Stimulated activated CD4-positive, alpha-beta T cell treated with anti-CD3 and anti-CD28 coated beads, Interleukin-15, amount 100 ng/mL, for 24 hours (primary cell): Measurements from ENCODE around the gene FRMPD2.
"Not testable (repeated sequence)": the region's sequence is repeated elsewhere in the genome, so short reads cannot be mapped to it uniquely, and the experiment has no call there.

Source experiments
- DNase-seq: peaks from one replicate; pipeline ENCODE4 v3.0.0-alpha.2; 2020

The FRMPD2 gene

DNA sequence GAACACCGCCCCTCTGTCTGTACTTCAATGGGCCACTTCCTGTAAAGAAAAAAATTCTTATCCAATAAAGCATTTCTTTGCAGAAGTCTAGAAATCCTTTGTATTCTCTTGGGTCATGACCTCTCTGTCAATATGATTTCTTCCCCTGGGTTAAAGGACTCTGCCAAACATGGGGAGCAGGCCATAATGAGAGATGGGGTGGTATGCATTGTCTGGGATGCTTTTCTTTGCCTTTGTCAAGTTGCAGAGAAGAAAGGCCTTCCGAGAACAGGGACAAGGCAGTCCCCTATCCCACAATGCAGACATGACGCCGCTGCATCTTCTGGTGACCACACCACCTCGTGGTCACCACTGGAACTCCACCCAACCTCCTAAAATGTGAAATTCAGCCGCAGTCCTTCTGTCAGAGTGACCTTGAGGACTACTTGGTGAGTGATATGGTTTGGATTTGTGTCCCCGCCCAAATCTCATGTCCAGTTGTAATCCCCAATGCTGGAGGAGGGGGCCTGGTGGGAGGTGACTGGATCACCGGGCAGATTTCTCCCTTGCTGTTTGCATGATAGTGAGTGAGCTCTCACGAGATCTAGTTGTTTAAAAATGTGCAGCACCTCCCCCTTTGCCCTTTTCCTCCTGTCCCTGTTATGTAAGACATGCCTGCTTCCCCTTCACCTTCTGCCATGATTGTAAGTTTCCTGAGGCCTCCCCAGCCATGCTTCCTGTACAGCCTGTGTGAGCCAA is 15.2 kb upstream of the FRMPD2 start:
- peak; percentile 60 for DNase-seq

DNA sequence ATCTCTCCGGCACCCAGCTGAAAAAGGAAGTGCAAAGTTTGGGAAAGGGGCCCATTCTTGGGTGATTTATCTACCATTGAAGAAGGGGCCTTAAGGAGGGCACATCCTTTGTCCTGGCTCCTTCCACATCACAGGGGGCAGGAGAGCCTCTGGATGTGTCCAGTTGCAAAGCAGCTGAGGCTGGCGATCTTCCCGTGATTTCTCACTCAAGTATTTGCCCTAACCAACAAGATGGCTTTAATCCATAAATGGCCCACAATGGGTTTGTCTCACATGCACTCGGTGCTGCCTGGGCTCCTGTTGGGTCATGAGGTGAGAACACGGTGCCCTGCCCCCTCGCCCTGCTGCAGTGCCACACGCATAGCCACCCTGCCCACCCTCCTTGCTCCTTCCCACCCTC is 14.2 kb upstream of the FRMPD2 start:
- DNase-seq = no peak

DNA sequence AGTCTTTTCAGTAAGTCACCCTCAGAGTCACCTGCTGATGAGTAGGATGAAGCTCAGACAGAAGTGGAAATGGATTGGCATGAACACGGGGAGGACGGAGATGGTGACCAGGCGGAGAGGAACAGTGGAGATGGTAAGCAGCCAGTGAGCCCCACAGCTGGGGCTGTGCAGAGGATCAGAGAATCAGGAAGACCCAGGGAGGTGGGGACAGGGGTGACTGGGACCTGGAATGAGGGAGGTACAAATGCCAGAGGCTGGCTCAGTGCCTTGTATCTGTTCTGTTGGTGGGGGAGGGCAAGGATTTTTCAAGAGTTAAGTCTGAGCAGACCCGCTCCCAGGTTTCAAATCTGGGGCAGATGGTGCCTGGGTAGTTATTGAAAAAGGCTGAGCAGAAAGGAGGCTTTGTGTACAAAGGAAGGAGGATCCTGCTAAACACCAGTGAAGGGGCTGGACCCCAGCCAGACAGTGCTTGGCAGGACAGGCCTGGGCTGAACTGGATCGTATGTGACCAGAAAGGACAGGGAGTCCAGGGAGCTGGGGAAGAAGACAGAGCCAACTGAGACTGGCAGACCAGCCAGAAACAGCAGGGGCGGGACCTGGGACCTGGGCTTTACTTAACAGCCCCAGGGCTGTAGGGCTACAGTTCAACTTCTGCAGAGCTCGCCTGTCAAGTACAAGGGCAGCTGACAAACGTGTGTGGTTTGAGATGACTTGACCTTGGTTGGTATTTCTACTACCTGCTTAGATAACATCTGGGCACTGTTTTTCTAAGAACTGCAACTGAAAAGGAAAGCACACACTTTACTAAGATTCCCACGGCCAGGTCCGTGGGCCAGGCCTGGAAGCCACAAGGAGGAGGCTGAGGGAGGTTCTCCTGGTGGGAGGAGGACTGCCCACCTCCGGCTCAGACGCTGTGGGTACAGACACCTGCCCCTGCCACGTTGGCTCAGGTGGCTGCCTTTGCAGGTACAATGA is 13.2 kb upstream of the FRMPD2 start:
- DNase-seq = no peak

DNA sequence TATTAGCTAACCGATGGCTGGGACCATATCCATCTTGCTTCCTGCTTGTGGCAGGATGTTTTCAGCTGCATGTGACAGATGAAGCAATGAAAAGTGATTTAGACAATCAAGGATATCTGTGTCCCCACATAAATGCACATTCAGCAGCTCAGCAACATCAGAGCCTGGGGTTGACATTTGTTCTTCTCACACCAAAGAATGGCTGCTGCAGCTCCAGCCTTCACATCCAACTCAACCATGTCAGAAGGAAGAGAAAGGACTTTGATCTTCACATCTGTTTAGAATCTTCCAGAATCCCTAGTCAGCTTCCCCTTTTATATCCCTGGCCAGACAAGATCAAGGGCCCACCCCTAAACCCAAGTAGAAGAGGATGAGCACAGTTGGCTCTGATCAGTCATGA is 11.9 kb upstream of the FRMPD2 start:
- no peak for DNase-seq

DNA sequence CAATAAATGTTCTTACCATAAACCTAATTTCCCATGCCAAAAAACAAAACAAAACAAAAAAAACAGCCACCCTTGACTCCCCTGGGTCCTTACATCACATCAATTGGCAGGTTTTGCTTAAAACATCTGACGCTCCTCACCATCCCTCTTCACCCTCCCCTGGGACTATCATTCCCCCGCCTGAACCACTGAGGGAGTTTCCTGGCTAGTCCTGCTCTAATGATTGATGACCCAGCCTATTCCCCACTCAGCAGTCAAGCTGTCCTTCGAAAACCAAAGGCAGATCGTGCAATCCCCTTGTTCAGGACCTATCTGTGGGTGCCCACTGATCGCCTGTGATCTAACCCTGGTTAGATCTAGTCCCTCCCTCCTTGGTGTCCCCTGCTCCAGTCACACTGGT is 11.2 kb upstream of the FRMPD2 start:
- no peak for DNase-seq

DNA sequence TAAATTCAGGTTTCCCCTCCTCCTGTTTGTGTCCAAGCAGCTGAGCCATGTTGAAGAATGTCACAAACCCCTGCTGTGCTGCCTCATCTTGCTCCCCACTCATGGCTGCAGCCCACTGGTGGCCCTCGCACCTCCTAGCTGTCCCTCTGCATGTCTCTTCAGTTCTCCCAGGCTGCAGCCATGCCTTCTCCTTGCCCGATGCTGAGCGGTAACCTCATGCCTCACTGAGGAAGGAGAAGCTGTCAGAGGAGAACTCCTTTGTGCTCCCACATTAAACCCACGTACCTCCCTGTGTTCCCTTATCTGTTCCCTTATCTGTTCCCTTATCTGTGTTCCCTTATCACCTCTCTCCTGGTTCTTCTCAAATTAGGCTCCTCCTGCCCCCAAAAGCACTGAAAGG is 10.3 kb upstream of the FRMPD2 start:
- no peak for DNase-seq

DNA sequence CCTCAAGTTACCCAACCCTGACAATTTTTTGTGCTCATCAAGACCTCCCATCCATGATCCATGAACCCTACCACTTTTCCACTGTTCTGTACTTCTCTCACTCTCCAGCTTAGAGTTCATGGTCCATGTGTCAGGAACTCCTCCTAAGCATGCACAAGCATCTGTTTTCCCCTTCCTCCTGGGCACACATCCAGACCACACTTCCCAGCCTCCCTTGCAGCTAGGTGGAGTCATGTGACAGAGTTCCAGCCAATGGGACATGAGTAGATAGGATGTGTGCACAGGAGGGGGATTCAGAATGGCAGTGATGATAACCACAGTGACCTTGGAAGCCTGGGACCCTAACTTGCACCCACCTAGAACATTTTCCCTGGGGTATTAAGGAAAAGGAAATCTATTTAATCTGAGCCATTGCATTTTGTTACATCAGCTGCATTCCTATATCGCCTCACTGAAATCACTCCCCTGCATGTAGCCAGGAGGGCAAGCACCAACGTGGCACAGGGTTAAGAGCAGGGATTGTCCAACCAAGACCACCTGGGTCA is 9.6 kb upstream of the FRMPD2 start:
- DNase-seq = no peak

DNA sequence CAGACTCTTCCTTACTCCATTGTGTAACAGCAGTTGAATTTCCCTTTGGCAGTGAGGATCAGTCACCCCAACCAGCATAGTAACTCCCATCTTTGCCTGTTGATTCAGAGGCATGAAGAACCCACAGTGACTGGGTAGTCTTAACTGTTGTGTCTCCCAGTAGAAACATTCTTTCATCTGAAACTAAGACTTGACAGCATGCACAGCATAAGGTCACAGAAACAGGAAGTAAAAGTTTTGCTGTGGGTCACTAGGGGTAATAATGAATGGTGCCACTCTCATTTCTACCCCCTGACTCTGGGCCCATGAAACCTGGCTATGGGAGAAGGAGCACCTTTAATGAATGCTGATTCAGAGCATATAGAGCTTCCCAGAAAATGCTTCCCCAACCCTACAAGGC is 8.3 kb upstream of the FRMPD2 start:
- DNase-seq = no peak

DNA sequence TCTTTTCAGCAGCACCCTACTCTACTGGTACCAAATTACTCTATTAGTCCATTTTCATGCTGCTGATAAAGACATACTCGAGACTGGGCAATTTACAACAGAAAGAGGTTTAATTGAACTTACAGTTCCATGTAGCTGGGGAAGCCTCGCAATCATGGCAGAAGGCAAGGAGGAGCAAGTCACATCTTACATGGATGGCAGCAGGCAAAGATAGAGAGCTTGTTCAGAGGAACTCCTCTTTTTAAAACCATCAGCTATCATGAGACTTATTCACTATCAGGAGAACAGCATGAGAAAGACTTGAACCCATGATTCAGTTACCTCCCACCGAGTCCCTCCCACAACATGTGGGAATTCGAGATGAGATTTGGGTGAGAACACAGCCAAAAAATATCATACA is 7.2 kb upstream of the FRMPD2 start:
- not testable (repeated sequence) for DNase-seq

DNA sequence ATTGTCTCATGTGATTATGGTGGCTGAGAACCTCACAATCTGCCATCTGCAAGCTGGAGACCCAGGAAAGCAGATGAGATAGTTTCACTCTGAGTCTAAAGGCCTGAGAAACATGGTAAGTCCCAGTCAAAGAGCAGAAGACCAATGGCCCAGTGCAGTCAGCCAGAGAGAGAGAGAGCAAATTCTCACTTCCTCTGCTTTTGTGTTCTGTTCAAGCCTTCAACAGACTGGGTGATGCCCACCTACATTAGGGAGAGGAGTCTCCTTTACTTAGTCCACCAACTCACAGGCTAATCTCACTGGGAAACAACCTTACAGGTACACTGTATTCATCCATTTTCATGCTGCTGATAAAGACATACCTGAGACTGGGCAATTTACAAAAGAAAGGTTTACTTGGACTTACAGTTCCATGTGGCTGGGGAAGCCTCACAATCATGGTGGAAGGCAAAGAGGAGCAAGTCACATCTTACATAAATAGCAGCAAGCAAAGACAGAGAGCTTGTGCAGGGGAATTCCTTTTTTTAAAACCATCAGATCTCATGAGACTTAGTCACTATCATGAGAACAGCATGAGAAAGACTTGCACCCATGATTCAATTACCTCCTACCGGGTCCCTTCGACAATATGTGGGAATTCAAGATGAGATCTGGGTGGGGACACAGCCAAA is 4.7 kb upstream of the FRMPD2 start:
- no peak for DNase-seq

DNA sequence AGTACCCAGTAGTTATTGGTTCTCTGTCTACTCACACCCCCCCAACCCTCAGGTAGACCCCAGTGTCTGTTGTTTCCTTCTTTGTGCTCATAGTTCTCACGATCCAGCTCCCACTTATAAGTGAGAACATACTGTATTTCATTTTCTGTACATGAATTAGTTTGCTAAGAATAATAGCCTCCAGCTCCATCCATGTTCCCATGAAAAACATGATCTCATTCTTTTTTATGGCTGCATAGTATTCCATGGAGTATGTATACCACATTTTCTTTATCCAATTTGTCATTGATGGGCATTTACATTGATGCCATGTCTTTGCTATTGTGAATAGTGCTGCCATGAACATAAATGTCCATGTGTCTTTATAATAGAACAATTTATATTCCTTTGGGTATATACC is 2.6 kb upstream of the FRMPD2 start:
- DNase-seq = no peak

DNA sequence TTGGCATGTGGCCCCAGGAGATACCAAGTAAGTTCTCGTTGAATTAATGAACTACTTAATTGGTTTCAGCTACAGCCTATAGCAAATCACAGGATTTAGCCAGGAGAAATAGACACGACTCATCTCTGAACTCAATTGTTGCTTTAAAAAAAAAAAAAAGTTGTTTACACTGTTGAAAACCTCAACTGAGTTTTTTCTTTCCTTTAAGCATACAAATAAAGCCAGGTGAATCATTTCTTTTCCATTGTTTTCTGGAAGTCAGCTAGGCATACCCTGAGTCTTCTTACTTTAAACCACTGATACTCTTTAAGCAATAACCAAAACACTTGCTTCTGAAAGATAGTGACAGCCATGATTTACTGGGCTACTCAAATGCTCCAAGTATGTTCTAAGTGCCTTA is 755 bp downstream of the FRMPD2 start:
- DNase-seq = no peak

DNA sequence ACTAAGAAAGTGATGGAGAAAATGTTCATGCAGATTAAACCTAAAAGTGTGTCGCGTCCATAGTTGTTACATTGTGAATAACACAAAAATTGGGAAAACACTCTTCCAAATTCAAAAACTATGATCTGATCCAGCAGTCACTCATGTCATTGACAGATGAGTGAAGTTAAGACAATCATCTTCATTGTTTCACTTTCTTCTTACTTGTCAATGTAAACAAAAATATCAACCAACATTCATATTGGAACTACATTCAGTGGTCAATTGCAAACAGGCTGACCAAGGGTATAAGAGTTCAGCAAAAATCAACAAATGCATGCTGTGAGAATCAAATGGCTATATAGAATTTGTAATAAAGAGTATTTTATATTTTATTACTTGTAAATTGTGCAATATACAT is 1.8 kb downstream of the FRMPD2 start:
- DNase-seq = no peak

DNA sequence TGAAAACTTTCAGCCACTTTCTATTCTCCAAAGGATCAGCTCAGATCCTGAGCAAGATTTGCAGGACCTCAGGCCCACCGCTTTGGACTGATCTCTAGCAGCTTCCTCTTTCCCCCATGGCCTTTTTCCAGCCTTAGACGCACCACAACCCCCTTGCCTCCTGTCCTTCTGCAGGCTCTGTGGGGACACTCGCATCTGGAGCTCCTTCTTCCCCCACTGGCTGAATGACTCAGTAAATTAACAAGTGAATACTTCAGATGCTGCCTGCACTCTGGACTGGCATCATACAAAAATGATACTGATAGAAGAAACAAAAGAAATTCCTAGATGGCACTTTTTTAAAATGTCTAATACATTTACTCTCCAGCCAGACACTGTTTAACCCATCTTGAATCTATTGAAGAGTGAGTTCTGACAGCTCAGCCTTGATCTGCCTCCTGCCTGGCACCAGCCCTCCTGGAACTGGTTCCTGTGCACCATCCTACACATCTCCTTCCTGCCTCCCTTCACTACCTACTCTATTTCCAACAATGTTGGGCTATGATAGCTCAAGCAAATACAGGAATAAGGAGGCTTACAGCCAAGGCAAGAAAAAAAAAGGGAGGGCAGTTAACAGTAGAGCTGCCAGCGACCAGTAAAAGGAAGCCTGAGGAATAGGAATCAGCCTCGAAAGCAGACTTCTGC is 3.3 kb downstream of the FRMPD2 start:
- no peak for DNase-seq

DNA sequence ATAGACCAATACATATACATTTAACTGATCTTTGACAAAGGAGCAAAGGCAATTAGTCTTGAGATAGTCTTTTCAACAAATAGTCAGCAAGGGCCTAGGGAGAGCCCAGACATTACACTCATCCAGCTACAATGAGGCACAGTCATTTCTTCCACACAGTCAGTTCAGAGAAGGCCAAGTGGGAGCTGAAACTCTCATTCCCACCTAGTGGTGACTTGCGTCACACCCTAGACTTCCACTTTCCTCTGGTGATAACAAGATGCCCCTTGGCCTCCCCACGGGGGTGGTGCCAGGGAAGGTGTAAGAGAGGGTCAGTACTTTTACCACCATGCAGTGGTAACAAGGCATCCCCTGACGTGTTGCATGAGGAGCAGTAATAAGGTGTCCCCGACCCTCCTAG is 8.0 kb downstream of the FRMPD2 start:
- DNase-seq = peak; percentile 7

DNA sequence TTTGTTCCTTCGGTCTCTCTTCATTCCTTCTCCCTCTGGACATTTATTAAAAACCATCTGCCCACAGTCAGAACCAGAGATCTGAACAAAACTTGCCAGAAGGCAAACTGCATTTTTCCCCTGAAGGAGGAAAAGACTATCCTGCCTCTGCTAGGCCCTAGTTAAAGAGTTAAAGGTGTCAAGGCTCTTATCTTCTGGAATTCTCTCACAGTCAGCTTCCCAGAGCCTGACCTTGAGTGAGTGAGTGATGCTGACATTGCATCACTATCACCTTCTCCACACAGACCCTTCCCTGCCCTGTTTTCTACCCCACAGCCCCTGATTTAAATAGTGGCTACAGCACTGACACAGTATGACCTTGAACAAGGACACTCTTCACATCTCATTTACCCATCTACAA is 16.4 kb downstream of the FRMPD2 start:
- DNase-seq = no peak

DNA sequence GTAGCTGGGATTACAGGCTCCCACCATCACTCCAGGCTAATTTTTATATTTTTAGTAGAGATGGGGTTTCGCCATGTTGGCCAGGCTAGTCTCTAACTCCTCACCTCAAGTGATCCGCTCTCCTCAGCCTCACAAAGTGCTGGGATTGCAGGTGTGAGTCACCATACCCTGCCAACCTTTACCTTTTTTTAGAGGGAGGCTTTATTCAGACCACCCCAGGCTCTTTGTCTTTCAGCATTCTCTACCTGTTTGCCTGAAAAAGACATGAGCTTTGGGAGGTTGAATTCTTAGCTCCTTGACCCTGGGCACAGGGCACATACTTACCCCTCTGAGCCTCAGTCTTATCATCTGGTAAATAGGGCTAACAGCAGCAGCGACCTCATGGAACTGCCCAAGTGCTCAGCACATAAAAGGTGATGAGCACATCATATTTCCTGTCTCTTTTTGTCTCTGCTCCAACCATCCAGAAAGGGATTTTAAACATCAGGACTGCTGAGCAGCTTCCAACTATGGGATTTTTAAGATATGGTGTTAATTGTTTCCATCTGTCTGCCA is 17.0 kb downstream of the FRMPD2 start:
- DNase-seq = no peak

DNA sequence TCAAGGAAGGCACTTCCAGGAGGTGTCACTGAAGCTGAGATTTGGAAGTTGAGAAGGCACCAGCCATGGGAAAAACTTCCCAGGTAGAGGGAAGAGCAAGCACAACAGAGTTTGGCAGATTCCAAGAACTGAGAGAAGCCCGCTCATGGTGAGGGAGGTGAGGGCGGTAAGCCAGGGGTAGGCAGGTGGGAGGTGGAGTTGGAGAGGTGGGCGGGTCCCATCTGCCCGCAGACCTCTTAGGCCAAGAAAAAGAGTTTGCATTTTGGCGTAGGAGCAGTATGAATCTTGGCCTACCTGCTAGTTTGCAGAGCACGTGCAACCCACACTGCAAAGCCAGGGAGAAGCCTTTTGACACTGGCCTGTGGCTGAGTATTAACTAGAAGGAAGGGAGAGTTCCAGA is 18.8 kb downstream of the FRMPD2 start:
- DNase-seq = no peak

DNA sequence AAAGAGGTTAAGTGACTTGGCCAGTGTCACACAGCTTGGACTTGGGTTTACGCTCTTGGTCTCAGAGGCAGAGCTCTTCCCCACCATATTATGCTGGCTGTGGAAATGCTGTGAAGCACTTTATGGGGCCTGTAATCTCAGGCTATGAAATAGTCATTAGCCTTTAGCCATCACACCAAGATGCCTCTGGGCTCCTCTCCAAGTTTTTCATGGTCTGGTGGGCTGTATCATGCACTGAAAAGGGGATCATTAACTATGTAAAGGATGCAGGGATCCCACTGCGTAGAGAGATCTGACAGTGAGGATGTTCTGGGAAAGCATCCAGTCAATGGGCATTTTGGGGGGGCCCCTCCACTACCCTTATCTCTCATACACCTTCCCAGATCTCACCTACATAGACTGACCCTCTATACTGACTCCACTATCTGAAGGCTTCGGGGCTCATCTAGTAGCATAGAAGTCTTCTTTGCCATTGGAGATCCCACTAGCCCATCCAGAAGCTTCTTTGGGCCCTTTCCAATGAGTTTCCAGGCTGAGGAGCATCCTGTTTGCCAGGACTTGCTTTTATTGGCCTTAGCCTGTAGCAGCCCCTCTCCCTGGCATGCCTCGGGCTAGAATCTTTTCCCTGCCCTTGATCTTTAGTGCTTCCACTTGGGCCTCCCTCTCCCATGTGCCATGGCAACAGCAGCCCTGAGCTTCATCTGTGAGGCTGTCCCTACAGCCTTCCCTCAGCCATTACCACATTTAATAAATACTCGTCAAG is 19.6 kb downstream of the FRMPD2 start:
- DNase-seq = no peak

DNA sequence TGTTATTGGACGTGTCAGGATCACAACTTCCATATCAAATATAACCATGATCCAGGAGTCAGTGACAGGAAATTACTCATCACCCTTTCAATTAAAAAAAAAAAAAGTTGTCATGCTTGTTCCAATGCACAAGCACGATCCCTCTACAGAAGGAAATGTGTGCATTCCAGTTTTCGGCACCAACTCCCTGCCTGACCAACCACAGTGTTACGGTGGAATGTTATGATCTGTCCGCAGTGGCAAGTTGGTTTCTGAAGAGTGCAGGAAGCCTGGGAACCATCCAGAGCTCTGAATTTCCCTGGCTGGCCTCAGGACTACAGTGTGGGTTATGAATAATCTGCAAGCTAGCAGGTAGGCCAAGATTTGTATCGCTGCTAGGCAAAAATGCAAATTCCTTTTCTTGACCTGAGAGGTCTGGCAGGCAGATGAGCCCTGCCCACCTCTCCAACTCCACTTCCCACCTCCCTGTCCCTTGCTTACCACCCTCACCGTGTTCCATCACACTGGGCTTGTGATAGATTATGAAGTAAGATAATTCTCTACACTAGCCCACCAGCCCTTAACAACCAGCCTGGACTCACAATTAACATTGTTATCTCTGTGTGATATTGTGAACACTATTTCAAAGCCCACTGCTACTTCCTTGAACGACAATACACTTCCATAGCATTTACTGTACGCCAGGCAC is 20.4 kb downstream of the FRMPD2 start:
- no peak for DNase-seq

DNA sequence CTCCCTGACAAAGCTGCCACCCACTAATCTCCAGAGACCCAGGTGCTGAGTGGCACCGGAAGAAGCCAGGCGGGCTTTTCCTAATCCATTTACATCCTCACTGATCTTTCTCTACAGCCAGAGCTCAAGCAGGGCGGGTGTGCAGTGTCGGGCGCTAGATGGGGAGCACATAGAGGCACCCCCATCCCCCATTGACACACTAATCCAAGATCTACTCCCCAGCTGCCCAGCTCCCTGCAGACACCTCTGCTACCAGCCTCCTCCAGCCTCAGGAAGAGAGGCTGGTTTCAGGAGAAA is 22.2 kb downstream of the FRMPD2 start:
- DNase-seq = no peak
